ENCODE results near the gene EBF3.

EBF3 gene

GRCh38 chr10:129832573-129833467 is 131.3 kb downstream of the EBF3 start:
- DNase-seq = no peak

GRCh38 chr10:129831150-129831549 is 132.9 kb downstream of the EBF3 start:
- no peak for DNase-seq

GRCh38 chr10:129825826-129826225 is 138.2 kb downstream of the EBF3 start:
- no peak for DNase-seq

- DNase-seq = no peak
Observed at GRCh38 chr10:129825221-129825620, 138.9 kb downstream of the EBF3 start.

GRCh38 chr10:129820451-129820850 is 143.6 kb downstream of the EBF3 start:
- DNase-seq = no peak

- no peak for DNase-seq
Observed at GRCh38 chr10:129816656-129817045, 147.4 kb downstream of the EBF3 start.

- no peak for DNase-seq
Observed at GRCh38 chr10:129815898-129816655, 148.0 kb downstream of the EBF3 start.

- DNase-seq = no peak
Observed at GRCh38 chr10:129814681-129815646, 149.1 kb downstream of the EBF3 start.

GRCh38 chr10:129812398-129812797 is 151.7 kb downstream of the EBF3 start:
- DNase-seq = no peak

- no peak for DNase-seq
Observed at GRCh38 chr10:129811208-129811607, 152.9 kb downstream of the EBF3 start.

- DNase-seq = no peak
Observed at GRCh38 chr10:129809841-129810240, 154.2 kb downstream of the EBF3 start.

- no peak for DNase-seq
Observed at GRCh38 chr10:129809431-129809830, 154.6 kb downstream of the EBF3 start.

GRCh38 chr10:129808092-129808983 is 155.7 kb downstream of the EBF3 start:
- DNase-seq = no peak

GRCh38 chr10:129807211-129807610 is 156.9 kb downstream of the EBF3 start:
- no peak for DNase-seq

- no peak for DNase-seq
Observed at GRCh38 chr10:129800796-129801340, 163.2 kb downstream of the EBF3 start.

- DNase-seq = no peak
Observed at GRCh38 chr10:129799942-129800341, 164.1 kb downstream of the EBF3 start.

GRCh38 chr10:129796710-129797420 is 167.2 kb downstream of the EBF3 start:
- no peak for DNase-seq

GRCh38 chr10:129793996-129794395 is 170.1 kb downstream of the EBF3 start:
- DNase-seq = no peak

- DNase-seq = no peak
Observed at GRCh38 chr10:129793479-129793878, 170.6 kb downstream of the EBF3 start.

- no peak for DNase-seq
Observed at GRCh38 chr10:129792864-129793263, 171.2 kb downstream of the EBF3 start.

GRCh38 chr10:129792141-129792540 is 171.9 kb downstream of the EBF3 start:
- DNase-seq = no peak
